ENCODE data around the gene KCNT1.

Gene KCNT1

DNA sequence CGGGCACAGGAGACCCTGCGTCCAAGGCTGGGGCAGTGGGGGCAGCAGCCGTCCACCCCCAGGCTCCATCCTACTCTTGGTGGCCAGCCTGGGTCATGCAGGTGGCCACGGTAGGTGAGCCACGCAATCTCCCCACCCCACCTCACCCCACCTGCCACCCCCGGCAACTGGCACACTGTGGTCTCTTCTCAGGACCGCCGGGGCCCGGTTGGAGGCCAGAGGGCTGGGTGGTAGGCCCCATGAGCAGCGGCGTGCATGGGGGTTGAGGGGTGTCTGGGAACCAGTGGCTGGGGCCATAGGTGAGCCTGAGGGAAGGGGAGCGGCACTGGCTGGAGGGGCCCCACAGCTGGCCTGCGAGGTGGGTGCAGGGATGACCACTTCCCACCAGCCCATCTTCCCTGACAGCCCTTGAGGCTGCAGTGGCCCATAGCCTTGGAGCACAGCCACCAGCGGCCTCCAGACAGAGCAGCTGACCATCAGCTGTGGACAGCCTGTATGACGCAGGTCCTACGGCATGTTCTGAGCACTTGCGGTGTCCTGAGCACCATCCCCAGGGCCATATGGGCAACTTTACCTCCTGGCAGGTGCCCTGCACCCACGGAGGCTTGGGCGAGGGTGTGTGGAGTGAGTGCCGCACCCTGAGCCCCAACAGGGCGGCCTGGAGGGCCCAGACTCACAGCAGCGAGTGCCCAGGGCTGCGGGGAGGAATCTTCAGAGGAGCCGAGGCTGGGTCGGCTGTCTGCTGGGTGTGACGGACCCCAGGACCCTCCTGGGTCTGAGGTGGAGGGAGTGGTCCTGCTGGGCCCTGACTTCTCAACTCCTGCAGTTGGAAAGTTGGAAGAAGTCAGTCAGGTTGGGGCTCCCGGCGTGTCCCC, 47.4 kb downstream of the KCNT1 start:
- no peak for DNase-seq

DNA sequence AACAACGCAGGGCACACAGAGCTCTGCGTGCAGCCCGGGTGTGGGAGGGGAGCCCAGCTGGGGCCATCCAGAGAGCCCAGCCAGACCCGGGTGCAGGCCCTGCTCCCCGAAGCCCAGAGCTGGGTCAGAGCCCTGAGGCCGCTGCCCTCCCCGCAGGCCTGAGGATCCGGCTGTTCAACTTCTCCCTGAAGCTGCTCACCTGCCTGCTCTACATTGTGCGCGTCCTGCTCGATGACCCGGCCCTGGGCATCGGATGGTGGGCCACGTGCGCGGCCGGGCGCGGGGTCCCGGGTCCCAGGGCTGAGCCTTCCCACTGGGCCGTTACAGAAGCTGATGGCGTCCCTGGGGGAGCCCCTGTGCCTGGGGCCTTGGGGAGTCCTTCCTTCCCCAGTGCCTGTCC, 48.8 kb downstream of the KCNT1 start:
- no peak for DNase-seq

DNA sequence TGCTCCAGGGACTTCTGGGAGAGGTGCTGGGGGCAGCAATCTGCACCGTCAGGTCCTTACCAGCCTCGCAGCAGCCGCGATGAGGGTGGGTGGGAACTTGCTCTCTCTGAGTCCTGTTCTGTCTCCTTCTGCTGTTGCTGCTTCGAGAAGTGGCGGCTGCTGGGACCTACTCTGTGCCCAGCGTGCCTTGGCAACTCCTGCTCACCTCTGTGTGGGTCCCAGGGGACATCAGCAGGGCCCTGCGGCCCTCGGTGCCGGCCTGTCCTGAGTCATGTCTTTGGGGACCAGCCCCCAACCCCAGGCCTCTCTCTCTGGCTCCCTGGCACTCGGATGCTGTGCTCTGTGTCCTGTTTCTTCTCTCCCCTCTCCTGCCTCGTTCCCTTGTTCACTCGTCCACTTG, 49.5 kb downstream of the KCNT1 start:
- DNase-seq: no peak

DNA sequence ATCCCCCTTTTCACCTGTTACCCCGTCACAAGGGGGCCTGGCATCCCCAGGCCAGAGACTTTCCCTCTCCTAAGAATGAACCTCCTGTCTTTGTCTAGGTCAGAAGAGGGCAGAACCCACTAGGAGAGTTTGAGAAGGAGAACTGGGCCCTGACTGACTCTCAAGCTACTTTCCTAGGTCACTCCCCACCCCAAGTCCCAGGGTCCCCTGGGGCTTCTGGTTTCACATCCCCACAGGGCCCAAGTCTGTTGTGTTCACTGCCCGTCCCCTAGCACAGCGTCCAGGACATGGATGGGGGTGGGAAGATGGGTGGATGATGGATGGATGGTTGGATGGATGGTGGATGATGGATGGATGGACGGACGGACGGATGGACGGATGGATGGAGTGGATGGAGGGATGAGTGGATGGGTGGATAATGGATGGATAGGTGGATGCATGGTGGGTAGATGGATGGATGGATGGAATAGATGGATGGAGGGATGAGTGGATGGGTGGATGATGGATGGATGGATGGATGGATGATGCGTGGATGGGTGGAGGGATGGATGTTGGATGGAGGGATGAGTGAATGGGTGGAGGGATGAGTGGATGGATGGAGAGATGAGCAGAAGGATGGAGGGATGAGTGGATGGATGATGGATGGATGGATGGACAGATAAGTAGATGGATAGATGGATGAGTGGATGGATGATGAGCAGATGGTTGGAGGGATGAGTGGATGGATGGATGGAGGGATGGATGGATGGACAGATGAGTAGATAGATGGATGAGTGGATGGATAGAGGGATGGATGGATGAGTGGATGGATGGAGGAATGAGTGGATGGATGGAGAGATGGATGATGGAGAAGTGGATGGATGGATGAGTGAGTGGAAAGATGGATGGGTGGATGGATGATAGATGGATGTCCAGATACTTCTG, 50.6 kb downstream of the KCNT1 start:
- no peak for DNase-seq

DNA sequence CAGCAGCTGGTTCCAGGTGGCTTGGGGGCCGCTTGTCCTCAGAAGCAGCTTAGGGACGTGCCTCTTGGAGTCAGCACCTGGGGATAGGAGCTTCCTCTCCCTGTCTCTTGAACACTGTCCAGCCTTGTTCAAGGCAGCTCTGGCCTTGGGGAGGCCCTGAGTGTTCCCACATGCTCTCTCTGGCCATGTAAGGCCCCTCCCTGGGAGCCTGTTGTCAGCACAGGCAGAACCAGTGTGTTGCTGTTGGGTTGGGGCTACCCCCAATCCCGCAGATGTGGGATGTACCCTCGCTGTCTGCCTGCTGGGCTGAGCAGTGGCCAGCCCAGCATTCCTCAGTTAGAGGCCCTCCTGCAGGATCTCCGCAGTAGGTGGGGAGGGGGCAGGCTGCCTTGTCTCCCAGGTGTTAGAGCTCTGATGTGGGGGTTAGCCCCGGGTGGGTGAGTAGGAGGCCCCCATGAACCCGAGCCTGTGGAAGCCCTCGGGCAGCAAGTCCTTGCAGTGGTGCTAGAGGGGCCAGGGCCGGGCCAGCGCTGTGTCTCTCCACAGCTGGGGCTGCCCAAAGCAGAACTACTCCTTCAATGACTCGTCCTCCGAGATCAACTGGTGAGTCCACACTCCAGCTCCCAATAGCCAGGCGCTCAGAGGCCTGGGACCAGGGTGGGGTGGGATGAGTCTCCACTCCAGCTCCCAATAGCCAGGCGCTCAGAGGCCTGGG, 51.6 kb downstream of the KCNT1 start:
- DNase-seq: no peak

DNA sequence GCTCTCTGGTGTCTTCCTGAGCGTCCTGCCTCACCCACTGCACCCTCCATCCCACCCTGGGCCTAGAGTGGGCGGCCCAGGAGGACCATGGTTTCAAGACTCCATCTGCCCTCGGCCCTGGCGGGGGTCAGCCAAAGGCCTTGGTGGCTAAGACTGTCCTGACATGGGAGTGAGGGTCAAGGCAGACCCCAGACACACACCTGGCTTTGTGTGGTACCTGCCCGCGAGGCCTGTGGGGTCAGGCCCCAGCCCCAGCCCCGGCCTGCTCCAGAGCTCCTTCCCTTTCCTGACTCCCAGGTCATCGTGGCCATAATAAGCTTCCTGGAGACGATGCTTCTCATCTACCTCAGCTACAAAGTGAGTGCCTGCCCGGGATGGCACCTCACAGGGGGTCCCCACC, 54.6 kb downstream of the KCNT1 start:
- no peak for DNase-seq

DNA sequence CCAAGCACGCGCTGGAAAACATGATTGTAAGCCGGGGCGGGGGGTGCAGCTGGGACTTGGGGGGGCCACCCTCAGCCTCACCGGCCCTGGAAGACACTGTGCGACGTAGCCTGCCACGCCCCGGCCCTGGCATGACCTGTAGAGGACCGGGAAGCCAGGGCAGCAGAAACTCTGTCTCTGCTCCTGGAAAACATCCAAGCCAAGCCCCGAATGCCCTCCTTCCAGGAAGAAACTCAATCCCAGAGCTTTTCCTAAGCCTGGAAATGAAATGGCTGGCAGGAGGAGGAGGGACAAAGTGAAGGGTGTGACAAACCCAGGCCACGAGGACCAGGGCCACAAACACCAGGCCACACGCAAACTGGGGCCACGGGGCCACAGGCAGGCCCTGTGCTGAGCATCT, 55.4 kb downstream of the KCNT1 start:
- DNase-seq: no peak

DNA sequence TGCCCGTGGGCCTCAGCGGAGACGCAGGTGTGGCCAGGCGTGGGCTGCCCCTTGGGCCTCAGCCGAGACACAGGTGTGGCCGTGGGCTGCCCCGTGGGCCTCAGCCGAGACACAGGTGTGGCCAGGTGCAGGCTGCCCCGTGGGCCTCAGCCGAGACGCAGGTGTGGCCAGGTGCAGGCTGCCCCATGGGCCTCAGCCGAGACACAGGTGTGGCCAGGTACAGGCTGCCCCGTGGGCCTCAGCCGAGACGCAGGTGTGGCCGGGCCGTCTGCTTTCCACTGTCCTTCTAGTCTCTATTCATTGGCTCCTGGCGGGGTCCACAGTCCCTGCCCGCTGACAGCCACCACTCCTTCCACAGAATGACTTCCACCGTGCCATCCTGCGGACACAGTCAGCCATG, 56.1 kb downstream of the KCNT1 start:
- DNase-seq: no peak

DNA sequence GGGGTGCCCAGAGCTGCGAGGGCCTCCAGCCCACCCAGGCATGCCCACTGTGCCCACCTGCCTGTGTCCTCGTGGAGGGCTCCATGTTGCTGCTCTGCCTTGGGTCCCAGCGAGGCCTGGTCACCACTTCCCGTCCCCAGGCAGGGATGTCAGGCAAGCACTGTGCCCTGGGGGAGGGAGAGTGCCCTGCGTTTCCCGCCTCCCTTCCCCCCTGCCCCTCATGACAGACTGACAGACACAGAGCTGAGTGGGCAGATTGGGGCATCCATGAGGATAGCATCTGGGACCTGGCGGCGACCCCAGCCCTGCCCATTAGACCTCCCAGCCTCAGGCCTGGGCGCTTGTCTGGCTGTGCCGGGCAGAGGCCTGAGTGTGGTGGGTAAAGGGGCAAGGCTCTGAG, 56.9 kb downstream of the KCNT1 start:
- no peak for DNase-seq

DNA sequence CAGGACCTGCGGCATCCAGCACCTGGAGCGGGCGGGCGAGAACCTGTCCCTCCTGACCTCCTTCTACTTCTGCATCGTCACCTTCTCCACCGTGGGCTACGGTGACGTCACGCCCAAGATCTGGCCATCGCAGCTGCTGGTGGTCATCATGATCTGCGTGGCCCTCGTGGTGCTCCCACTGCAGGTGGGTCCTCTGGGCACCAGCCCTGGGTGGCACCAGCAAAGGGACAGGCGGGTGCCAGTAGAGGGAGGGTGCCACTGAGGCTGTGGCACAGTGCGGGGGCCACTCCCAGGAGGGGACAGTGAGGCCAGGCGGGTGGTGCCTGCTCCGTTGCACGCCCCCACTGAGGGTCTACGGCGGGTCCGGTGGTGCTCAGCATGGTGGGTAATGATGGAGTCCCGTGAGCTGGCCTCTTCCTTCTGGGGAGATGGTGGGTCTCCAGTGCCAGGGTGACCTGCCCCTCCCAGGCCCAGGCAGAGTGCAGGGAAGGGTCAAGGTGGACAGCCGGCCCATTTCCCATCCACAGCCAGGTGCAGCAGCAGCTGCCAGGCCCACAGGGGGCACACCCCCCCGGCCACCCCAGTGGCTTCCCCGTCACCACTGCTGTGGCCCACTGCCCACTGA, 57.8 kb downstream of the KCNT1 start:
- DNase-seq: no peak

DNA sequence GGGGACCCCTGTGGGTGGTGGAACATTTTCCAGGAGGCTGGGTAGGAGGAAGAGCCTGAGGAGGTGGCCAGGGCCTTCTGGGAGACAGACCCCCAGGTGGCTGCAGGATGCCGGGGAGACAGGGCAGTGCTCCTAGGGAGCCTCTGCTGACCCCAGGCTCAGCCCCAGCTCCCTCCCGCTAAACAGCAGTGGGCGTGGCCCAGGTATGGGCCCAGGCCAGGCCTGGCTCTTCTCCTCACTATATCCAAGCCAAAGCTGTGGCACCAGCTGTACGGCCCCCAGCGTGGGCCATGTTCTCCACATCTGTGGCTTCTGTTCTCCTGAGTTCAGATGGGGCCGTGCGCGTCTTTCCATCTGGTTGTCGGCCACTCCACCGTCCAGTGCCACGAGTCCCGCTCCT, 58.5 kb downstream of the KCNT1 start:
- DNase-seq: no peak

DNA sequence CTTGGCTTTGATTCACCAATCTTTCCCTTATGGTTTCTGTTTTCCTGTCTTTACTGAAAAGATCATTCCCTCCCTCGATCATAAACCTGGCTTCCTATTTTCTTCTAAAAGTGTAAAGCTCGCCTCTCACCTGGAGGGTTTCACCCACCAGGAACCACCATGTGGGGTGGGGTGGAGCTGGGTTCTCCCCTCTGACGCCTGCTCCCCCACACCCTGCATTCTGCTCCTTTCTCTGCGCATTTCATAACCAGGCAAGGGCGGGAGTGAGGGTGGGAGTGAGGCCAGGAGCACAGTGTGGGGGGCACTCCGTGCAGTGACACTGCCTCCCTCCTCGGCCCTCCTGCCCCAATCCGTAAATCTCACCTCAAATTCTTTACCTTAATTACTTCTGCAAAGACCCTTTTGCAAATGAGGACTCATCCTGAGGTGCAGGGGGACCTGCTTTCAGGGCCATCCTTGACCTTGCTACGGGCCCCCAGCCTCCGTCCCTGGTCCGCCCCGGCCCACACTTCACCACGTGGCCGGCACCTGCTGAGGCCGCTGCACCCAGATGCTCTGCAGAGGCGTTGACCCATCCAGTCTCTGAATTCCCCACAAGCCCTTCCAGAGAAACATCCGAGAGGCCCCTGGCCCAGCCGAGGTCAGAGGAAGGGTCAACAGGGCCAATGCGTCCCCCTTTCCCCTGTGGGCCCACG, 59.3 kb downstream of the KCNT1 start:
- DNase-seq: no peak

DNA sequence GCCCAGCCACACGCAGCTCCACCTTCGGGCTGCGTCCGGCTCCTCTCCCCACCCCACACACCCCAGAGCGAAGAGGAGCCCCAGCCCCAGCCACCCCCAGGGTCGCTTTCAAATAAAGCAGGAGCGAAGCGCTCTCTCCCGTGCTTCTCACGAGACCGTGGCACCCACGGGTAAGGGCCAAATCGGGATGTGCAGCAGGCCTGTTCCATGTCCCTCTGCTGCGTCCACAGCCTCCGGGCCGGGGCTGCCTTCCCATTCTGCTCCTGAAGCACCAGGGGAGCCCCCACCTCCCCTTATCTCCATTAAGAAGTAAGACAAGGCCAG, 59.8 kb downstream of the KCNT1 start:
- no peak for DNase-seq

DNA sequence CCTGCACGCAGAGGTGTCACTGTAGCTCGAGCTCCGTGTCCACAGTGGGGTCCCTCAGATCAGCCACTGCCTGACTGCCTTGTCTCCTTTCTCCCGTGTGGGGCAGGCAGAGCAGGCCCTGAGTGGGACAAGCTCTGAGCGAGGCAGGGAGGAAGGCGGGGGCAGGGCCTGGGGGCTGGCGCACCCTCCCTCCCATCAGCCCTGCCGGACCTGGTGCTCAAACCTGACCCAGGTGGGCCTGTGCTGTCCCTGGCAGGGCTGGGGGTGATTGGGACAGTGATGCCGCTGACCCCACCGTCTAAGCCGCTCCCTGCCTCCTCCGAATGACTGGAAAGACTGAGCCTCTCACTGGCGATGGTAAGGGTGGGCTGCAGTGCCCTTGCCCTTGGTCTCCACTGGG, 60.9 kb downstream of the KCNT1 start:
- no peak for DNase-seq

DNA sequence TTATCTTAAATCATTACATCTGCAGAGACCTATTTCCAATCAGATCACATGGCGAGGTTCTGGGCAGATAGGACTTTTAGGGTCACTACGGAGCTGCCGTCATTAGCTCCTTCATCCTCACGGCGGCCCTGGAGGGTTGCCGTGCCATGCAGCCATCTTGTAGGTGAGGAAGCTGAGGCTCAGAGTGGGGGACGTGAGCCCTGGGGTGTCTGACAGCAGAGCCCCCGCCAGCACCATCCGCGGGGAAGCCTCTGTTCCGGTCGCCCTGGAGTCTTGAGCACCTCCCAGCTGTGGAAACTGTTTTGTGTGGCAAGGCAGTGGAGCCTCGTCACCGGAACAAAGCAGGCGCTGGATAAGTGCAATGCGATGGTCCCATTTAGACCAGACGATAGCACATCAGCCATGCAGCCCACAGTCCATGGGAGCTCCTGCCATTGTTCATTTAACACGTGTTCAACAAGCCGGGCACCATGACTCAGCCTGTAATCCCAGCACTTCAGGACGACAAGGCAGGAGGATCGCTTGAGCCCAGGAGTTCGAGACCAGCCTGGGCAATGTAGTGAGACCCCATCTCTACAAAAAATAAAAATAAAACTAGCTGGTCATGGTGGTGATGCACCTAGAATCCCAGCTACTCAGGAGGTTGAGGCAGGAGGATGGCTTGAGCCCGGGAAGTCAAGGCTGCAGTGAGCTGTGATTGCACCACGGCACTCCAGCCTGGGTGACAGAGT, 61.9 kb downstream of the KCNT1 start:
- DNase-seq: no peak

DNA sequence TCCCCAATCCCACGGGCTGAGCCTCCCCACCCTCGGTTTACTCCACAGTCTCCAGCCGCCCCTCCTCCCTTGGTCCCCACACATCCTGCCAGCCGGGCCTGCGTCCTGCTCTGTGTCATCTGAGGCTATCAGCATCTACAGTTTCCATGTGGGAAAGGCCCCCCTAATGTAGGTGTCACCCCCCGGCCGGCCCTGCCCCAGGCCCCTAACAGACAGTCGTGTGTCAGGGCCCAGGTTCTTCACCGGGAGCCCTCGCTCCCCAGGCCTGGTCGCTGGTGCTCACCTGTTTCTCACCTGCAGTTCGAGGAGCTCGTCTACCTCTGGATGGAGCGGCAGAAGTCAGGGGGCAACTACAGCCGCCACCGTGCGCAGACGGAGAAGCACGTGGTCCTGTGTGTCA, 62.7 kb downstream of the KCNT1 start:
- no peak for DNase-seq

DNA sequence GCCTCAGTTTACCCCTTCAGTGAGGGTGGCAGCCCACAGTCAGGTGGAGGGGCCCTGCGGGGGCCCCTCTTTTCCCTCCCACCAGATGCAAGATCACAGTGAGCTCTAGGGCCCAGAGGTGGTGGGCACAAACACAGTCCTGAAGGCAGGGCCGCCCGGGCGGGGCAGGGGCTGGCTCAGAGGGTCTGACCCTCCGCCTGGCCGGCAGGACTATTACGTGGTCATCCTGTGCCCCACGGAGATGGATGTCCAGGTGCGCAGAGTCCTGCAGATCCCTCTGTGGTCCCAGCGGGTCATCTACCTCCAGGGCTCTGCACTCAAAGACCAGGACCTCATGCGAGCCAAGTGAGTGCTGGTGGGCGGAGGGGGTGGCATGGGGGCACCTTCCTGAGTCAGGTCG, 63.4 kb downstream of the KCNT1 start:
- no peak for DNase-seq

DNA sequence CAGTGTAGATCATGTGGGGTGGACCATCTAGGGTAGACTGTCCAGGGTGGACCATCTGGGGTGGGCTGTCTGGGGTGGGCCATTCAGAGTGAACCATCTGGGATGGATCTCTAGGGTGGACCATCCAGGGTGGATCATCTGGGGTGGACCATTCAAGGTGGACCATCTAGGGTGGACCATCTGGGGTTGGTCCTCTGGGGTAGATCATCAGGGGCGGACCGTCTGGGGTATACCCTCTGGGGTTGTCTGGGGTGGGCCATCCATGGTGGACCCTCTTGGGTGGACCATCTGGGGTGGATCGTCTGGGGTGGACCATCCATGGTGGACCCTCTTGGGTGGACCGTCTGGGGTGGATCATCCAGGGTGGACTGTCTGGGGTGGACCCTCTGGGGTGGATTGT, 64.3 kb downstream of the KCNT1 start:
- no peak for DNase-seq

DNA sequence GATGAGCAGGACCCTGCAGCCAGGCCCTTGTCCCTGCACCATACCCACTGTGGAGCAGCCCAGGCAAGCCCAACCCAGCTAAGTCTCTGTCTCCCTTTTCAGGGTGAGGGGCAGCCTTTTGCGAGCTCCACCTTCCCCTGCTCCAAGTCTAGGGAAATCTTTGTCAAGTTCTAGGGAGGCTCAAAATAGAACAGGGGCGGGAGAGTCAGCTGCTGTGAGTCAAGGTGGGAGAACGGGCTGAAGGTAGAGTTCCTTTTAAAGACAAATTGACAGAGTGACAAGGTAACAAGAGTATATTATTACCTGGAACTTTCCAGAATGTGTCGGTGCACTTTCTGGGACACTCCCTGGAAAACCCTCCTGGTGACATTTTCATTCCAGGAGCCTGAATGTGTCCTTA, 64.7 kb downstream of the KCNT1 start:
- no peak for DNase-seq

DNA sequence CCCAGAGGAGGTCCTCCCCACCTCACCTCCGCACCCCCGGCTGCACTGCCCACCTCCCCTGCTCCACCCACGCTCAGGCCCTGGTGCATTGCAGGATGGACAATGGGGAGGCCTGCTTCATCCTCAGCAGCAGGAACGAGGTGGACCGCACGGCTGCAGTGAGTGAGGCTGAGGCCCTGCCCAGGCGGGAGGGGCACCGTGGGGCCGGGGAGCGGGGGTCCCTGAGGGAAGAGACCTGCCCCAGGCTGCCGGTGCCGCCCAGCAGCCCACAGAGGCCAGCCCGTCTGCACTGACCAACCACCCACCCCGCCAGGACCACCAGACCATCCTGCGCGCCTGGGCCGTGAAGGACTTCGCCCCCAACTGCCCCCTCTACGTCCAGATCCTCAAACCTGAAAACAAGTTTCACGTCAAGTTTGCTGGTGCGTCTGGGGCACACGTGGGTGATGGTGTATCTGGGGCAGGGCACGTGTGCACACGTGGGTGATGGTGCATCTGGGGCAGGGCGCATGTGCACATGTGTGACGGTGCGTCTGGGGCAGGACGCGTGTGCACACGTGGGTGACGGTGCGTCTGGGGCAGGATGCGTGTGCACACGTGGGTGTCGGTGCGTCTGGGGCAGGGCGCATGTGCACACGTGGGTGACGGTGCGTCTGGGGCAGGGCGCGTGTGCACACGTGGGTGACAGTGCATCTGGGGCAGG, 66.7 kb downstream of the KCNT1 start:
- no peak for DNase-seq
